GM06990 (cell line): ENCODE results near the gene BCL2L14.

Experiments
- DNase-seq: peaks from one replicate; pipeline ENCODE4 v3.0.0-alpha.2; 2011; ENCODE audit not compliant: insufficient read length; ENCODE audit errors: extremely low read depth
- H3K27me3 ChIP-seq: replicated peaks from 2 replicates; pipeline ENCODE4 v1.6.0; 2011; ENCODE audit warnings: low read length; ENCODE audit not compliant: control insufficient read depth, insufficient read depth
- H3K36me3 ChIP-seq: 2 replicates; pipeline ENCODE4 v1.5.1; 2011; ENCODE audit warnings: low read length; ENCODE audit not compliant: control insufficient read depth, insufficient read depth
- H3K4me3 ChIP-seq: replicated peaks from 2 replicates; pipeline ENCODE4 v1.5.1; 2011; ENCODE audit warnings: low read depth, mild to moderate bottlenecking, control low read depth, low read length
- CTCF ChIP-seq: IDR thresholded peaks from 2 replicates; pipeline ENCODE4 v1.5.1; 2011; ENCODE audit warnings: low read length, control low read depth, mild to moderate bottlenecking, inconsistent platforms; ENCODE audit not compliant: insufficient read depth, poor library complexity, severe bottlenecking

BCL2L14 gene

GRCh38 chr12:12068751-12069150 lies 2.0 kb upstream of the BCL2L14 start:
- TF ChIP-seq CTCF, result no peak
- Histone ChIP-seq H3K27me3 (no peaks in the 10 kb centered on the region), H3K4me3 (no peak overlapping the region), H3K36me3 (no peaks in the 10 kb centered on the region)
- no peak for DNase-seq

DNA sequence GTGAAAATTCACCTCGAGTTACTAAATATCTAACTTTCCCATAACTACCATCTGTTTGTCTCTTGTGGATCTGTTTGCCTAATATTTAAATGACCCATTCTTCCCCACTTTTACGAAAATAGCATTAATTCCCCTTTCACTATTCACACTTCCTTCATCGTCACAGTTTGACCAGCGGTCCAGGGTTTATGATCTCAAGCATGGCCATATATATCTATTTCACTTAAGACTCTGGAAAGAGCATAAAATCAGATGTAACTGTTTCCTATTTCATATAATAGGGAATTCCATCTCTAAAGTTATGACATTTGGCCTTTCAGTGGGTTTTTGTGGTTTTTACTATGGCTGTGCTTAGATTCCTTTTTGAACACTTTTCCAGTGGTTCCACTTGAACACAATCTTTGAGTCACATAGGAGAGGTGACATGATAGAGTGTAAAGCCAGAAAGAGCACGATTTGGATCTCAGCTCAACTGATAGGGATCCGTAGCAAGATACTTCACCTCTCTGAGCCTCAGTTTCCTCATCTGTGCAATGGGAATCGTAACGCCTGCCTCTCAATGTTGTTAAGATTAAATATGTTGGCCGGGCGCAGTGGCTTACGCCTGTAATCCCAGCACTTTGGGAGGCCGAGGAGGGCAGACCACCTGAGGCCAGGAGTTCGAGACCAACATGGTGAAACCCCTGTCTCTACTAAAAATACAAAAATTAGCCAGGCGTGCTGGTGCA lies 754 bp upstream of the BCL2L14 start:
- Histone ChIP-seq H3K27me3 (no peaks in the 10 kb centered on the region), H3K36me3 (no peaks in the 10 kb centered on the region), H3K4me3 (no peak overlapping the region)
- no peak for TF ChIP-seq CTCF
- DNase-seq, result no peak

- Histone ChIP-seq H3K27me3 (no peaks in the 10 kb centered on the region), H3K4me3 (peak overlapping the region; percentile 50), H3K36me3 (no peaks in the 10 kb centered on the region)
- peak; percentile 24 for TF ChIP-seq CTCF
- peak; percentile 50 for DNase-seq
Observed at GRCh38 chr12:12072064-12072760, 1.5 kb downstream of the BCL2L14 start.

GRCh38 chr12:12079291-12079690 lies 8.6 kb downstream of the BCL2L14 start:
- Histone ChIP-seq H3K27me3 (no peaks in the 10 kb centered on the region), H3K4me3 (no peak overlapping the region), H3K36me3 (no peaks in the 10 kb centered on the region)
- DNase-seq, result no peak
- TF ChIP-seq CTCF, result no peak

- TF ChIP-seq CTCF, result peak; percentile 23
- no peak for DNase-seq
- no peaks in the 10 kb centered on the region for H3K36me3 ChIP-seq
- no peaks in the 10 kb centered on the region for H3K27me3 ChIP-seq
- no peak overlapping the region for H3K4me3 ChIP-seq
Observed at GRCh38 chr12:12081836-12082497, 11.2 kb downstream of the BCL2L14 start.
